ENCODE results near the gene CCDC15.

CCDC15 gene

DNA sequence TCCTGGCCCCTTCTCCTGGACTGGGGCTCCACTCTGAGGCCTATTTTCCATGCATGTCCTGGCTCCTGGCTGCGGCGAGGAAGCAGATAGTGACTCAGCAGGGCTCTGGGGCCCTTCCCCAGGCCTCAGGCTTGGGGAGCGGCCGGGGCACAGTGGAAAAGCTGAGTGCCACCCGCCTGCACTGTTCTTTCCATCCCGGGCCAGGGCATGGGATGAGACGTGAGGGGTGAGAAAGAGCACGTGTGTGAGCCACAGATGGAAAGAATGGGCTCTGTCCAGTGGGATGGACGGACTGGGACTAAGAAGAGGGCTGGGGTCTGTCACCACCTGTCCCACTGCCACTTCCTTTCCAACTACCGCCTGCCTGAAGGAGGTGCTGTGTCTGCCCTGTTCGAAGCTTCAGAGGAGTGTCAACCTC, 121.9 kb downstream of the CCDC15 start:
- Histone ChIP-seq H3K9me3 (ENCODE audit: control insufficient read depth, insufficient read depth, low read length) (no peaks in the 10 kb centered on the region), H3K4me3 (ENCODE audit: low read length) (no peak overlapping the region), H3K27me3 (ENCODE audit: control insufficient read depth, insufficient read depth, low read length) (no peaks in the 10 kb centered on the region), H3K4me1 (ENCODE audit: control insufficient read depth, insufficient read depth, low read length) (no peaks in the 10 kb centered on the region), H3K36me3 (ENCODE audit: control insufficient read depth, insufficient read depth, low read length) (no peaks in the 10 kb centered on the region), H3K27ac (ENCODE audit: low read length) (no peak overlapping the region)
- no peak for DNase-seq (ENCODE audit: low read depth, low spot score)
- no CpG with 5 or more reads among the region's 11 CpGs for WGBS (ENCODE audit: insufficient coverage, insufficient read length)

DNA sequence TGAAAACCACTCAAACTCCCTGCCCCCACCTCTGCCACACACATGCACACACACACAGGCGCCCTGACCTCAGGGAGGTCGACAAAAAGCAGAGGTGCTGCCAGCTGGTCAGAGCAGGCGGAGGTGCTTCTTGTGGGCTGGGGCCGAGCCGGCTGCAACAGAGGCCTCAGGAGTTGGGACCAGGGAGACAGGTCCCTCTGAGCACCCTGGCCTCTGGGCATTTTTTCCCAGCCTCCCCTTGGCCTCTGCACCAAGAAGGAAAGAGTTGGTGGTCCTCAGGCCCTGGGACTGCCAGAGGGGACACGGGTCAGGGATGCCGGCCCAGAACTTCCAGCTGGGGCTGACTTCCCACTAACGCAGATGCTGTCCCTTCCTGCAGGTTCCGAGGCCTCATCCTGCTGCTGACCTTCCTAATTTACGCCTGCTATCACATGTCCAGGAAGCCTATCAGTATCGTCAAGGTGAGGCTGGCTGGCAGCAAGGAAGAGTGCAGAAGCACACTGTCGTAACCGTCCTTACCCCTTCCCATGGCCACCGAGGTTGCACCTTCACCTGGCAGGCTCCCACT, 122.5 kb downstream of the CCDC15 start:
- Histone ChIP-seq H3K36me3 (ENCODE audit: control insufficient read depth, insufficient read depth, low read length) (no peaks in the 10 kb centered on the region), H3K27ac (ENCODE audit: low read length) (no peak overlapping the region), H3K9me3 (ENCODE audit: control insufficient read depth, insufficient read depth, low read length) (no peaks in the 10 kb centered on the region), H3K4me1 (ENCODE audit: control insufficient read depth, insufficient read depth, low read length) (no peaks in the 10 kb centered on the region), H3K27me3 (ENCODE audit: control insufficient read depth, insufficient read depth, low read length) (no peaks in the 10 kb centered on the region), H3K4me3 (ENCODE audit: low read length) (no peak overlapping the region)
- no CpG with 5 or more reads among the region's 14 CpGs for WGBS (ENCODE audit: insufficient coverage, insufficient read length)
- no peak for DNase-seq (ENCODE audit: low read depth, low spot score)

DNA sequence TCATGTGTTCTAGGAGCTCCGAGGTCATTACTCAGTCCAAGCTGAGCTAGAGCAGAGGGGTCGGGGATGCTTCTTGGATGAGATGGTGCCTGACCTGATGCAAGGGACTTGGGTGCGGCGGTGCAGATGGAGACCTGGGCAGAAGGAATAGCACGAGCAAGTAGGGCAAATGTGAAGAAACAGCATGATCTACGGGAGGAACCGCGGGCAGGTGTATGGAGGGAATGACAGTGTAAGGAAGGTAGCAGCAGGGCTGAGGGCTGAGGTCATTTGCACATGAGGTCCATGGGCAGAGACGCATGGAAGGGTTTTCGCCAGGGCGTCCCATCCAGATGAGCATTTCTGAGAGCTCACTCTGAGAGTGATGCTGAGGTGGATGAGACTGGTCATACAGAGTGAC, 124.0 kb downstream of the CCDC15 start:
- no peaks in the 10 kb centered on the region for H3K27me3 ChIP-seq (ENCODE audit: control insufficient read depth, insufficient read depth, low read length)
- no peak overlapping the region for H3K4me3 ChIP-seq (ENCODE audit: low read length)
- no peak for DNase-seq (ENCODE audit: low read depth, low spot score)
- H3K4me1 ChIP-seq (ENCODE audit: control insufficient read depth, insufficient read depth, low read length): no peaks in the 10 kb centered on the region
- no peaks in the 10 kb centered on the region for H3K36me3 ChIP-seq (ENCODE audit: control insufficient read depth, insufficient read depth, low read length)
- no peak overlapping the region for H3K27ac ChIP-seq (ENCODE audit: low read length)
- H3K9me3 ChIP-seq (ENCODE audit: control insufficient read depth, insufficient read depth, low read length): no peaks in the 10 kb centered on the region
- WGBS (ENCODE audit: insufficient coverage, insufficient read length): no CpG with 5 or more reads among the region's 11 CpGs

DNA sequence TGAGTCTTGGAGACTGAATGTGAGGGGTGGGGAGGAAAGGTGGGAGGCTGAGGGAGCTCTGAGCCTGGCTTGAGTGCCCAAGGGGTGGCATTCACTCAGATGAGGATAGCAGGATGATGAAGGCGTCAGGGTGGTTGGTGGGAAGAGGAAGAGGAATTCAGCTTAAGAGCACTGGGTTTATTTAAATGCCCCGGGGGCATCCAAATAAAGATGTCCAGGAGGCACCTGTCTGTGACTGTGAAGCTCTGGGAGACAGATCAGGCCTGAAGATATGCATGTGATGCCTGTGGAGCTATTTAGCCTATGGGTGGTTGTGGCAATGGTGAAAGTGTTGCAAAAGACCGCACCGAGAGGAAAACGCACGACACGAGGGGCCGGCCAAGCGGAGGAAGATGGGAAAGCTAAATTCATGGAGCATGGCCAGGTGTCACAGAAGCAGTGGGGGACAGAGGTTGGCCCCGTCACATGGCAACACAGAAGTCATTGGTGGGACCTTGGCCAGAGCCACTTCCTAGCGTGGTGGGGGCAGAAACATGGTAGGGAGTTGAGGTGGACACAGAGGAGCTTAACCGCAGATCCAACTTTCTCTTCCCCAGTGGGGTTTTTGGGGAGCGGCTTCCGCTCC, 124.6 kb downstream of the CCDC15 start:
- no peaks in the 10 kb centered on the region for H3K9me3 ChIP-seq (ENCODE audit: control insufficient read depth, insufficient read depth, low read length)
- no peak overlapping the region for H3K27ac ChIP-seq (ENCODE audit: low read length)
- no peak for DNase-seq (ENCODE audit: low read depth, low spot score)
- H3K4me1 ChIP-seq (ENCODE audit: control insufficient read depth, insufficient read depth, low read length): no peaks in the 10 kb centered on the region
- no peaks in the 10 kb centered on the region for H3K27me3 ChIP-seq (ENCODE audit: control insufficient read depth, insufficient read depth, low read length)
- H3K36me3 ChIP-seq (ENCODE audit: control insufficient read depth, insufficient read depth, low read length): no peaks in the 10 kb centered on the region
- WGBS (ENCODE audit: insufficient coverage, insufficient read length): no CpG with 5 or more reads among the region's 14 CpGs
- H3K4me3 ChIP-seq (ENCODE audit: low read length): no peak overlapping the region

DNA sequence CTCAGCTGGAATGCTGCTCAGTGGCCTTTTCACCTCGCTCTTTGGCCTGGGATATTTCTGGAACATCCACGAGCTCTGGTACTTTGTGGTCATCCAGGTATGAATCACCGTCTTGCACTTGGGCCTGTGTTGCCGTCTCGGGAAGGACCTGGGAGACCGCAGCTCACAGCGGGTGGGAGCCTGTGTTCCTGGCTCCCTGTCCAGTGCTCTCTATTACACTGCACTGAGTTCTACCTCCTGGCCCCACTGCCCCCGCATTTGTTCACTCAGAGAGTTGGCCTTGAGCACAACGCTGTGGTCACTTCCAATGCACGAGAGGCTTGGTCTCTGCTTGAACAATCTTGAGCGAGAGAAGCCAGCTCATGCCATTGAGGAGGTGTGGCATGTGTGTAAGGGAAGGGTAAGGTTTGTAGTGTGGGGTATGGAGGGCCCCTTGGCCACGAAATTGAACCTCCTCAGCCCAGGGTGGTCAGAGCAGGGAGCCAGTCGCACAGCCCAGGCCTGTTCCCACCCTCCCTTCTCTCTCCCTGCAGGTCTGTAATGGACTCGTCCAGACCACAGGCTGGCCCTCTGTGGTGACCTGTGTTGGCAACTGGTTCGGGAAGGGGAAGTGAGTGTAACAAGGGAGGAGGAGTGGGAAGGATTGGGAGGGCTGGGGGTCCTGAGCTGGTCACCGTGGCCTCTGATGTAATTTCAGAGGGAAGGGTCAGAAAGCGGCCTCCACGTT, 125.3 kb downstream of the CCDC15 start:
- no peaks in the 10 kb centered on the region for H3K9me3 ChIP-seq (ENCODE audit: control insufficient read depth, insufficient read depth, low read length)
- no peaks in the 10 kb centered on the region for H3K36me3 ChIP-seq (ENCODE audit: control insufficient read depth, insufficient read depth, low read length)
- no peak overlapping the region for H3K27ac ChIP-seq (ENCODE audit: low read length)
- H3K27me3 ChIP-seq (ENCODE audit: control insufficient read depth, insufficient read depth, low read length): no peaks in the 10 kb centered on the region
- DNase-seq (ENCODE audit: low read depth, low spot score): no peak
- no CpG with 5 or more reads among the region's 18 CpGs for WGBS (ENCODE audit: insufficient coverage, insufficient read length)
- H3K4me3 ChIP-seq (ENCODE audit: low read length): no peak overlapping the region
- no peaks in the 10 kb centered on the region for H3K4me1 ChIP-seq (ENCODE audit: control insufficient read depth, insufficient read depth, low read length)

DNA sequence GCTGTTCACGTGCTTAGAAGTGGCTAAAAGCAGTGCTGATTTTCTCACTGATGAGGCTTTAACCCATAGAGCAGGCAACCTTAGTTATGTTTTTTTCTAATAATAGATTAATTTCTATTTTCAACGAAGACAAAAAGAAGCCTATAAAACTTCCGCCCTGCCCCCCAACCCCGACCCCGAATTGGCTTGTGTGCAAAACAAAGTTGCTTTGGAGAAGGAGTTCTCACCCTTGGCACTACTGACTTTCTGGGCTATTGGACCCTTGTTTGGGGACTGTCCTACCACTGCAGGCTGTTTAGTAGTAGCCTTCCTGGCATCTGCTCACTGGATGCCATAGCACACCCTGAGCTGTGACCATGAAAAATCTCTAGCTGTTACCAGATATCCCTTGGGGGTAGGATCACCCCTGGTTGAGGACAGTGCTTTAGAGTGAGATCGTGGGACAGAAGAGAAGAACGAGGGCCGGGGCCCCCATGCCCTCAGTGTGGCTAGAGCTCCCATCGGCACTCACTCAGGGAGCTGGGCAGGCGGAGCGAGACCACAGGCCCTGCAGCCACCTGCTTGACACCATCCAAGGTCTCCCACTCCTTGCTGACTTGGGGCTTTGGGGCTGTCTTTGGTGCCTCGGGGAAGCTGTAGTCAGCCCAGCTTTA, 126.0 kb downstream of the CCDC15 start:
- WGBS (ENCODE audit: insufficient coverage, insufficient read length): no CpG with 5 or more reads among the region's 12 CpGs
- Histone ChIP-seq H3K27me3 (ENCODE audit: control insufficient read depth, insufficient read depth, low read length) (no peaks in the 10 kb centered on the region), H3K36me3 (ENCODE audit: control insufficient read depth, insufficient read depth, low read length) (no peaks in the 10 kb centered on the region), H3K9me3 (ENCODE audit: control insufficient read depth, insufficient read depth, low read length) (no peaks in the 10 kb centered on the region), H3K4me1 (ENCODE audit: control insufficient read depth, insufficient read depth, low read length) (no peaks in the 10 kb centered on the region), H3K27ac (ENCODE audit: low read length) (no peak overlapping the region), H3K4me3 (ENCODE audit: low read length) (no peak overlapping the region)
- no peak for DNase-seq (ENCODE audit: low read depth, low spot score)

DNA sequence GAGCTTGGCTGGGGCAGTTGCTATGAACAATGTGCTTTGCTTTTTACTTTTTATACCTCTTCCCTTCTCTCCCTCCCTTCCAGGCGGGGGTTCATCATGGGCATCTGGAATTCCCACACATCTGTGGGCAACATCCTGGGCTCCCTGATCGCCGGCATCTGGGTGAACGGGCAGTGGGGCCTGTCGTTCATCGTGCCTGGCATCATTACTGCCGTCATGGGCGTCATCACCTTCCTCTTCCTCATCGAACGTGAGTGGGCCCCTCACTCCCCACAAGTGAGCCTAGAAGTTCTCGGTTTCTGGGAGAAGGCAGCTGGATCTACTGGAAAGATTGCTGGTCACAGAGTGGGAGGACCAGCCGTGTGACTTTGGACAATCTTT, 126.5 kb downstream of the CCDC15 start:
- no peak for DNase-seq (ENCODE audit: low read depth, low spot score)
- Histone ChIP-seq H3K4me1 (ENCODE audit: control insufficient read depth, insufficient read depth, low read length) (no peaks in the 10 kb centered on the region), H3K9me3 (ENCODE audit: control insufficient read depth, insufficient read depth, low read length) (no peaks in the 10 kb centered on the region), H3K27ac (ENCODE audit: low read length) (no peak overlapping the region), H3K27me3 (ENCODE audit: control insufficient read depth, insufficient read depth, low read length) (no peaks in the 10 kb centered on the region), H3K36me3 (ENCODE audit: control insufficient read depth, insufficient read depth, low read length) (no peaks in the 10 kb centered on the region), H3K4me3 (ENCODE audit: low read length) (no peak overlapping the region)
- no CpG with 5 or more reads among the region's 12 CpGs for WGBS (ENCODE audit: insufficient coverage, insufficient read length)

DNA sequence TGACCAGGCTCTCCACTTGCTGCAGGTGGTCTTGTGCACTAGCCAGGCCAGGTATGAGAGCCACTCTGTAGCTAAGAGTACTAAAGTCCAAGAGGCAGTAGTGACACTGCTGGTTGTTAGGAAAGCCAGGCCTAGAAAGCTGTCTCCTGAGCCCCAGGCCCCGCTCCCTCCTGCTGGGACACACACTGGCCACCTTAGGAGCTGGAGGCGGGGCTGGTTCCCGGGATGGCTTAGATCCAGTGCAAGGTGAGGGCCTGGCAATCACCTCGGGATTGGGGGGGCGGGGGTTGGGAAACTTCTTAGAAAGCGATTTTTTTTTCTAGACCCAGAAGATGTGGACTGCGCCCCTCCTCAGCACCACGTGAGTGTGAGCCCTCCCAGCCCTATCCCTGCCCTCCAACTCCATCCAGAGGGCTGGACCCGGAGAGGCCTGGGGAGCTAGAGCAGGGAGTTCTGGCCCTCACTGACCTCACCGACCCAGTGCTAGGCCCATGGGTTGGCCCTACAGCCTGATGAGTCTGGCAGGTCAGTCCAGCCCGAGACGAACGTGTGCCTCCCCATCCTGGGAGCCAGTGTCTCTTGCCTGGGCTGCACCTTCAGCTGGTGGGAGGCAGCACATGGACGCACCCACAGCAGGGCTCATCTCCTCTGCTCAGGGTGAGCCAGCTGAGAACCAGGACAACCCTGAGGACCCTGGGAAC, 127.2 kb downstream of the CCDC15 start:
- no peak for DNase-seq (ENCODE audit: low read depth, low spot score)
- no peaks in the 10 kb centered on the region for H3K27me3 ChIP-seq (ENCODE audit: control insufficient read depth, insufficient read depth, low read length)
- no peak overlapping the region for H3K27ac ChIP-seq (ENCODE audit: low read length)
- no CpG with 5 or more reads among the region's 14 CpGs for WGBS (ENCODE audit: insufficient coverage, insufficient read length)
- no peaks in the 10 kb centered on the region for H3K36me3 ChIP-seq (ENCODE audit: control insufficient read depth, insufficient read depth, low read length)
- H3K9me3 ChIP-seq (ENCODE audit: control insufficient read depth, insufficient read depth, low read length): no peaks in the 10 kb centered on the region
- H3K4me1 ChIP-seq (ENCODE audit: control insufficient read depth, insufficient read depth, low read length): no peaks in the 10 kb centered on the region
- no peak overlapping the region for H3K4me3 ChIP-seq (ENCODE audit: low read length)

DNA sequence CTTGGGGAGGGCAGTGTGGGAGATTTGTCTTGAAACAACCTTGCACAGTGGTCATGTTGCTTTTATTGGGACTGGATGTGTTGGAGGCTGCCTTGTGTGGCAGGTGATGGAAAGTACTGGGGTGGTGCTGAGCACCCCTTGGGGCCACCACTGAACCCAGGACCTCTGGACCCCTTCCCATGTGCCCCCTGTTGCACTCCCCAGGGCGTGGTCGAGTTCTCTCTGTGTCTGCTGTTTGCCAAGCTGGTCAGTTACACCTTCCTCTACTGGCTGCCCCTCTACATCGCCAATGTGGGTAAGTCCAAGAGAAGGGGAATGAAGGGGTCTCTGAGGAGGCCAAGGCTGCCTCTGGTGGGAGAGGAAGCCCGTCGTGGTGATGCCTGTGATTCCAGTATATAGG, 128.0 kb downstream of the CCDC15 start:
- Histone ChIP-seq H3K27ac (ENCODE audit: low read length) (no peak overlapping the region), H3K9me3 (ENCODE audit: control insufficient read depth, insufficient read depth, low read length) (no peaks in the 10 kb centered on the region), H3K36me3 (ENCODE audit: control insufficient read depth, insufficient read depth, low read length) (no peaks in the 10 kb centered on the region), H3K4me1 (ENCODE audit: control insufficient read depth, insufficient read depth, low read length) (no peaks in the 10 kb centered on the region), H3K27me3 (ENCODE audit: control insufficient read depth, insufficient read depth, low read length) (no peaks in the 10 kb centered on the region), H3K4me3 (ENCODE audit: low read length) (no peak overlapping the region)
- DNase-seq (ENCODE audit: low read depth, low spot score): no peak
- WGBS (ENCODE audit: insufficient coverage, insufficient read length): no CpG with 5 or more reads among the region's 5 CpGs

DNA sequence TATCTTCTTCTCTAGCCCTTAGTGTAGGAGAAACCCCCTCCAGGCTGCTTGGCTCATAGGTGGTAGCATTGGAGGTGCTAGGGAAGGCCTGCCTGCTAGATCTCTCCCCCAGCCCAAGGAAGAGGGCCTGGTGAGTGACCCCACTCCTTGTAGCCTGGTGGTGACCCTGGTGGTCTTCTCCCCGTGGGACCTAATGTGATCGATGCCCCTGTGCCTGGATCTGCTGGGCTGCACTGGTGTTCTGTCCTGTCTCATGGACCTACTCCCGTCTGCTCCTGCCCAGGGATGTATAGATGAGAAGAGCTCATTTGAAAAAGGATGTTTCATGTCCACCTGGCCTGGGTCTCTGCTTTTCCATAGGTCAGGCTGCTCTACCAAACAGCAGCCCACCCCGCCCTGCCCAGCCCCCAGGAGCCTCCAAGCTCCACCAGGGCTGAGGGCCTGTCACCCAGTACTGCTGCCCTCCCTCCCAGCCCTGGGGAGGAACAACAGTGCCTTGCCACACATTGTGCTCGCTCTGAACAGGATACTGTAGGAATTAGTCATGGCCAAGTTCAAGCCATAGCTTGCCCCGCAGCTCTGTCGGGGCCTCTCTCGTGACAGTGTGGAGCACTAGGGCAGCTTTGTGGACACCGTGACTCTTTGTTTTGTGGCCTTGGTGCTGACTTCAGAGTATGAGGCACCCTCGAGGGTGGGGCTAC, 128.8 kb downstream of the CCDC15 start:
- Histone ChIP-seq H3K27ac (ENCODE audit: low read length) (no peak overlapping the region), H3K4me3 (ENCODE audit: low read length) (no peak overlapping the region)
- DNase-seq (ENCODE audit: low read depth, low spot score): no peak

More for the DNA sequence above, 128.8 kb downstream of the CCDC15 start:
- no CpG with 5 or more reads among the region's 10 CpGs for WGBS (ENCODE audit: insufficient coverage, insufficient read length)
- H3K27me3 ChIP-seq (ENCODE audit: control insufficient read depth, insufficient read depth, low read length): no peaks in the 10 kb centered on the region
- no peaks in the 10 kb centered on the region for H3K36me3 ChIP-seq (ENCODE audit: control insufficient read depth, insufficient read depth, low read length)
- H3K9me3 ChIP-seq (ENCODE audit: control insufficient read depth, insufficient read depth, low read length): no peaks in the 10 kb centered on the region
- no peaks in the 10 kb centered on the region for H3K4me1 ChIP-seq (ENCODE audit: control insufficient read depth, insufficient read depth, low read length)
